Effector memory CD8-positive, alpha-beta T cell (primary cell): Measurements from ENCODE around the gene CNIH1.
A peak's percentile ranks its signal among the peaks of the same experiment; 100 is the strongest.
"Not testable (repeated sequence)": the region's sequence is repeated elsewhere in the genome, so short reads cannot be mapped to it uniquely, and the experiment has no call there.

Source experiments
- ATAC-seq: fragments of 150-1000 bp; cut with Tn5 transposase; replicated peaks from 2 replicates; pipeline ENCODE4 v1.10.0; 2021; ENCODE audit warnings: mild to moderate bottlenecking, moderate library complexity
- DNase-seq, 3 experiments: peaks; one replicate each; pipeline ENCODE4 v3.0.0; 2021
- H3K27ac Mint-ChIP-seq, 2 donors: one replicate each; pipeline ENCODE4 v1.8.0; 2022; ENCODE audit warnings: mild to moderate bottlenecking in 2 of 2, mixed read lengths in 2 of 2, moderate library complexity in 2 of 2
- H3K27me3 Mint-ChIP-seq, 2 donors: one replicate each; pipeline ENCODE4 v1.8.0; 2022; ENCODE audit warnings: mixed read lengths in 2 of 2
- H3K36me3 Mint-ChIP-seq: one replicate; pipeline ENCODE4 v1.8.0; 2022; ENCODE audit warnings: mild to moderate bottlenecking, moderate library complexity, mixed read lengths; ENCODE audit not compliant: insufficient read depth
- H3K4me1 Mint-ChIP-seq, 2 donors: one replicate each; pipeline ENCODE4 v1.8.0; 2022; ENCODE audit warnings: low read depth in 2 of 2, mixed read lengths in 2 of 2
- H3K4me3 Mint-ChIP-seq, 2 donors: one replicate each; pipeline ENCODE4 v1.8.0; 2022; ENCODE audit warnings: mild to moderate bottlenecking in 2 of 2, mixed read lengths in 2 of 2, moderate library complexity in 2 of 2
- H3K9me3 Mint-ChIP-seq, 2 donors: one replicate each; pipeline ENCODE4 v1.8.0; 2022; ENCODE audit warnings: mixed read lengths in 2 of 2

Gene CNIH1

DNA sequence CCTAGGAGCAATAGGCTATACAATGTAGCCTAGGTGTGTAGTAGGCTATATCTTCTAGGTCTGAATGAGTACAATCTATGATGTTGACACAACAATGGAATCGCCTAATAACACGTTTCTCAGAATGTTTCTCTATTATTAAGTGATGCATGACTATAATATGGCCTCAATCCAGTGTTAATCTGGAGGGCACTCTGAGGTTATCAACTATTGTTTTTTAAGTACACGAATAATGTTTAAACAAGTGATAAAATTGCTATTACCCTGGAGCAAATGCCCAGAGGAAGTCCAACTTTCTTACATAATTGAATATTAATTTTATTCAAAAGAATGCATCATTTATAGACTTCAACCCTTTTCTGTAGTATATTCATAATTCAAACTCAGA lies 16.4 kb upstream of the CNIH1 start:
- Mint-ChIP-seq H3K4me3 (no peak overlapping the region), H3K9me3 (peaks cover 4 to 10% of the 10 kb centered on the region in 2 donors), H3K27me3 (no peaks in the 10 kb centered on the region), H3K36me3 (peaks cover 6% of the 10 kb centered on the region), H3K4me1 (no peaks in the 10 kb centered on the region), H3K27ac (no peak overlapping the region)
- DNase-seq = no peak
- no peak for ATAC-seq

DNA sequence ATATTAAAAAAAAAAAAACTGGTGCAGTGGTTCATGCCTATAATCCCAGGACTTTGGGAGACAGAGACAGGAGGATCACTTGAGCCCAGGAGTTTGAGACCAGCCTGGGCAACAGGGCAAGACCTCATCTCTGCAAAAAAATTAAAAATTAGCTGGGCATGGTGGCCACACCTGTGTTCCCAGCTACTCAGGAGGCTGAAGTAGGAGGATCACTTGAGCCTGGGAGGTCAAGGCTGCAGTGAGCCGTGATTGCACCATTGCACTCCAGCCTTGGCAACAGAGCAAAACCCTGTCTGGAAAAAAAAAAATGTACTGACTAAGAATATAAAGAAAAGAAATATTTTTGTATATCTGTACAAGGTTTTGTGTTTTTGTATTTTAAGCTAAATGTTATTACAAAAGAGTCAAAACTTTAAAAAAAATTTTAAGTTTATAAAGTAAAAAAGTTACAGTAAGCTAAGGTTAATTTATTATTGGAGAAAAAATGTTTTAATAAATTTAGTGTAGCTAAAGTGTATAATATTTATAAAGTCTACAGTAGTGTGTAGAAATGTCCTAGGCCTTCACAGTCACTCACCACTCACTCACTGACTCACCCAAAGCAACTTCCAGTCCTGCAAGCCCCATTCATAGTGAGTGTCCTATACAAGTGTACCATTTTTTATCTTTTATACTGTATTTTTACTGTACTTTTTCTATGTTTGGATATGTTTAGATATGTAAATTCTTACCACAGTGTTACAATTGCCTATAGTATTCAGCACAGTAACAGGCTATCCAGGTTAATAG lies 15.8 kb upstream of the CNIH1 start:
- DNase-seq, H3K4me3 Mint-ChIP-seq, ATAC-seq, H3K36me3 Mint-ChIP-seq, H3K9me3 Mint-ChIP-seq, H3K27ac Mint-ChIP-seq, H3K27me3 Mint-ChIP-seq, H3K4me1 Mint-ChIP-seq: not testable (repeated sequence)

DNA sequence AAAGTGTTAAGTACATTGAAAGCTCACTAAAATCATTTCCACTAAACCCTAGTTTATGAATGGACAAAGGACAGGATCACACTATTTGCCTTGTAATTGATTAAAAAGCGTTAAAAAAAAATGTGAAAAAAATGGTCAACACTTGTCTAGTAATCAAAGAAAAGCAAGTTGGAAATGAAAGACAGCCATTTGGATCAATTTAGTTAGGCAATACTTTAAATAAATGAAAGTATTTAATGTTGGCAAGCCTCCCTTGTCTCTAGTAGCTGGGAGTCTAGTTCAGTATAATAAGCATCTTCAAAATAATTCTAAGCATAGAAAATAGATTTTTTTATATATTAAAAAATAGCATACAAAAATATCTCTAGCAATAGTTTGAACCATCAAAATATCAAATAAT lies 14.2 kb upstream of the CNIH1 start:
- Mint-ChIP-seq H3K9me3 (peaks cover 4 to 10% of the 10 kb centered on the region in 2 donors), H3K4me3 (no peak overlapping the region), H3K4me1 (no peaks in the 10 kb centered on the region), H3K27me3 (peaks cover 8 to 9% of the 10 kb centered on the region in 2 donors), H3K27ac (no peak overlapping the region), H3K36me3 (peaks cover 6% of the 10 kb centered on the region)
- ATAC-seq (no peak), DNase-seq (no peak)

DNA sequence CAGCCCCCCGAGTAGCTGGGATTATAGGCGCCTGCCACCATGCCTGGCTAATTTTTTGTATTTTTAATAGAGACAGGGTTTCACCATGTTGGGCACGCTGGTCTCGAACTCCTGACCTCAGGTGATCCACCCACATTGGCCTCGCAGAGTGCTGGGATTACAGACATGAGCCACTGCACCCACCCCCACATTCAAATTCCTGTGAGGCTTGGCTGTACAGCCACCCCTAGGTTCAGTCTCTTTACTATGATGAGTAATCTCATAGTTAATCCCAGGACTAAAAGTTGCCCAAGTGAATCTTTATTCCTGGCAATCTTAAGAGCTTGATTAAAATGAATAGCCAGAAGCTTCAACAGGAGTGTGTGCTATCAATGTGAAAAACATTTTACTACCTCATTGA lies 12.8 kb upstream of the CNIH1 start:
- peaks cover 8 to 15% of the 10 kb centered on the region in 2 donors for H3K27me3 Mint-ChIP-seq
- H3K4me3 Mint-ChIP-seq, H3K27ac Mint-ChIP-seq, H3K36me3 Mint-ChIP-seq, H3K9me3 Mint-ChIP-seq, DNase-seq, H3K4me1 Mint-ChIP-seq, ATAC-seq: not testable (repeated sequence)

DNA sequence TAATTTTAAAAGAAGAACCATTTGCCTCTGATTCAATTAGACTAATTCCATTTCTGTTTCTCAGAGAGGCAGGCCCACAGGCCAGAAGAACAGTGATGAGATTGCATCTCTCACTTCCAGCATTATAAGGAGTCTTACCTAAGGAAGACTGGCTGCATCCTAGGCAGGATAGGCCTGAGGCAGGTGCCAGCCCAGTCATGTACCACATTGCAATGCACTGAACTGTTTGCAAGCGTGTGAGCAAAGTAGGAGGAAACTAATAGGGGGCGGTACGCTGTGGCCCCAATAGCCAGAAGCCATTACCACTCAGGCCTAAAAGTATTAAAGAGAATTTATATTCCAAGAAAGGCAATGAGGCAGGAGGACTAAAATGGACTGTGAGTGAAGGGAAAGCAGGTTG lies 12.1 kb upstream of the CNIH1 start:
- Mint-ChIP-seq H3K9me3 (peaks cover 0 to under 1% of the 10 kb centered on the region in 2 donors), H3K4me1 (no peaks in the 10 kb centered on the region), H3K4me3 (no peak overlapping the region), H3K27me3 (peaks cover 8 to 19% of the 10 kb centered on the region in 2 donors), H3K36me3 (peaks cover 6% of the 10 kb centered on the region), H3K27ac (no peak overlapping the region)
- DNase-seq = no peak
- no peak for ATAC-seq

DNA sequence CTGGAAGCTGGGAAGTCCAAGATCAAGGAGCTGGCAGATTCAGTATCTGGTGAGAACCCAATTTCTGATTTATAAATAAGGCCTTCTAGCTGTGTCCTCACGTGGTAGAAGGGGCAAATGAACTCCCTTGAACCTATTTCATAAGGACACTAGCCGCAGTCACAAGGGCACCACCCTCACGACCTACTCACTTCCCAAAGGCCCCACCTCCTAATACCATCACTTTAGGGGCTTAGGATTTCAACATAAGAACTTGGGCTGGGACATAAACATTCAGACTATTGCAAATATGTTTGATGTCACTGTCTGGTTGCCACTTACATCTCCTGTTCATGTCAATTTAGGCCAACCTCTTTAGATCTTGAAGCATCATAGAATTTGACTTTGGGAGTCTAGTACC lies 10.8 kb upstream of the CNIH1 start:
- no peak overlapping the region for H3K4me3 Mint-ChIP-seq
- no peak overlapping the region for H3K27ac Mint-ChIP-seq
- DNase-seq = no peak
- no peak for ATAC-seq
- no peaks in the 10 kb centered on the region for H3K9me3 Mint-ChIP-seq
- H3K4me1 Mint-ChIP-seq = no peaks in the 10 kb centered on the region
- H3K27me3 Mint-ChIP-seq = peaks cover 14 to 19% of the 10 kb centered on the region in 2 donors
- H3K36me3 Mint-ChIP-seq = peaks cover 6% of the 10 kb centered on the region

DNA sequence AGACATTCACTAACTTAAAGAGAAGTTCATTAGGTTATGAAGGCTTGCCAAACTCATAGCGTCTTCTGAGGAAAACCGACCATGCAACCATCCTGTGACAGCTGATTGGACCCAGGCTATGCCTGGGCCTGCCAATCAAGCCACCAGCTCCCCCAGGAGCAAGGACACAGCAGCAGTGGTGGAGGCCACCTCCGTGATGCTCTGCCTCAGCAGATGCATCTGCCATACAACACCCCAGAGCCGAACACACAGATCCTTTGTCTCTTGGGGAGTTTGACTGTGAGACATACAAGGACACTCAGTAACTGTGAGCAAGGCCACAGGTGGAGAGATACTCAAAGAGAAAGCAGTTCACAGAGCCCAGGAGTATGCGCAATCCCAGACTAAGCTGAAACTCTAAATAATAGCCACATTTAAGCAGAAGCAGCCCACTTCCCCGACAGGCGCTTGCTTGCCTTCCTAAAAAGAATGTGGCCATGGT lies 10.0 kb upstream of the CNIH1 start:
- no peak for ATAC-seq
- Mint-ChIP-seq H3K4me3 (no peak overlapping the region), H3K9me3 (no peaks in the 10 kb centered on the region), H3K27ac (no peak overlapping the region), H3K36me3 (peaks cover 6% of the 10 kb centered on the region), H3K27me3 (peaks cover 16 to 27% of the 10 kb centered on the region in 2 donors), H3K4me1 (no peaks in the 10 kb centered on the region)
- DNase-seq = no peak

DNA sequence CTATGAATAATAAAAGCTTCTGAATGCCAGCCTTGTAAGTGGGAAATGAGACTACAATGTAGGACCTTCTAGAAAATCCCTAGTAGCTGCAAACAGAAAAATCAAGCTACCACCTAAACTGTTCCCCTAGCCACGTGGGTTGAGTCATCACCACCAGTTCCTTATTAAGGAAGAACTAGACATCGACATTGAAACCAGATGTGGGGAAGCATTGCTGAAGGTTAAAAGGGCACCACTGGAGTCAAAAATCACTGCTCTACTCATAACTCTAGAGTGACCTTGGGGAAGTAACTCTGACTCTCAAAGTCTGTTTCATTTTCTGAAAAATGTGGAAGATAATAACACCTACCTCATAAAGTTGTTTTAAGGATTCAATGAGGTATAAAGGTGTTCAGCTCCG lies 9.4 kb upstream of the CNIH1 start:
- H3K27ac Mint-ChIP-seq = no peak overlapping the region
- ATAC-seq = no peak
- no peak overlapping the region for H3K4me3 Mint-ChIP-seq

DNA sequence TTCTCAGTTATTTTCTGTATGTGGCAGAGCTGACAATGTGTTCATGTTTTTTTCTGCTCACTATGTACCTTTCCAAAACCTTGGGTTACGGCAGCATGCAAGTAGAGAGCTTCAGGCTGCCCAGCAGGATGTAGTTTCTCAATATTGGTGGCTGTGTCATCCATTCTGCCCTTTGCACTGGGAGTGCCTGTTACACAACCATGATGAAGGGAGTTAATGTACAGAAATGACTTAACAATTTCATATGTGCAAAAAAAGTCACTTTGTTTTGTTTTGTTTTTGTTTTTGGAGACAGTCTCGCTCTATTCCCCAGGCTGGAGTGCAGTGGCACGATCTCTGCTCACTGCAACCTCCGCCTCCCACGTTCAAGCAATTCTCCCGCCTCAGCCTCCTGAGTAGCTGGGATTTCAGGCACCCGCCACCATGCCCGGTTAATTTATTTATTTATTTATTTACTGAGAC lies 6.1 kb upstream of the CNIH1 start:
- Mint-ChIP-seq H3K4me1 (no peaks in the 10 kb centered on the region), H3K27ac (no peak overlapping the region), H3K36me3 (peaks cover 3% of the 10 kb centered on the region), H3K4me3 (no peak overlapping the region), H3K27me3 (peaks cover 26 to 41% of the 10 kb centered on the region in 2 donors), H3K9me3 (no peaks in the 10 kb centered on the region)
- no peak for ATAC-seq
- DNase-seq = no peak

More for the DNA sequence above, 9.4 kb upstream of the CNIH1 start:
- peaks cover 20 to 29% of the 10 kb centered on the region in 2 donors for H3K27me3 Mint-ChIP-seq
- H3K4me1 Mint-ChIP-seq = no peaks in the 10 kb centered on the region
- no peaks in the 10 kb centered on the region for H3K9me3 Mint-ChIP-seq
- no peak for DNase-seq
- H3K36me3 Mint-ChIP-seq = peaks cover 3% of the 10 kb centered on the region

DNA sequence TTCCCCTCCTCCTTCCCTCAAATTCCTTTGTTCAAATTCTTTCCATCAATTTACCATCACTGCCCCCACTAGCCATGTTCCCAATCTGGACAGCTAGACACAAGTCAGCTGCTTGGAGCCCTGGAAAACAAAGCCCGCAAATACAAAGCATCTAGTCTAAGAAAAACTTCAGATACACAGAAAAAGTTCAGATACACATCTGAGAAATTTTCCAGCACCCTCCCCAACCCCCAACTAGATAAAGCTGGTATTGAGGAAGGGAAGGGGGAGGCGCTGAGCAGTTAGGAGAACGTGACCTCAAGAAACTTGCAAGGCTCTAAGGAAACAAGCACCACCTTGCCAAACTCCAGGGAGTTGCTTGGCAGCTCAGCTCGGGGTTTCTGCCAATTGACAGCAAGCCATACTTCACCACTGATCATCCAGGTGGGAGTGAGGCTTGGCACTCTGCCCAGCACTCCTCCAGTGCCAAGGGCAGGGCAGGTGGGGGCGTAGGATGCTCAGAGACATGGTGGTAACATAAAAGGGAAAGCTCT lies 5.1 kb upstream of the CNIH1 start:
- H3K36me3 Mint-ChIP-seq = peaks cover 11% of the 10 kb centered on the region
- H3K27me3 Mint-ChIP-seq = peaks cover 25 to 41% of the 10 kb centered on the region in 2 donors
- no peak overlapping the region for H3K27ac Mint-ChIP-seq
- ATAC-seq = no peak
- no peaks in the 10 kb centered on the region for H3K9me3 Mint-ChIP-seq
- no peak overlapping the region for H3K4me3 Mint-ChIP-seq
- H3K4me1 Mint-ChIP-seq = peaks cover 6 to 9% of the 10 kb centered on the region in 2 donors
- DNase-seq = no peak

DNA sequence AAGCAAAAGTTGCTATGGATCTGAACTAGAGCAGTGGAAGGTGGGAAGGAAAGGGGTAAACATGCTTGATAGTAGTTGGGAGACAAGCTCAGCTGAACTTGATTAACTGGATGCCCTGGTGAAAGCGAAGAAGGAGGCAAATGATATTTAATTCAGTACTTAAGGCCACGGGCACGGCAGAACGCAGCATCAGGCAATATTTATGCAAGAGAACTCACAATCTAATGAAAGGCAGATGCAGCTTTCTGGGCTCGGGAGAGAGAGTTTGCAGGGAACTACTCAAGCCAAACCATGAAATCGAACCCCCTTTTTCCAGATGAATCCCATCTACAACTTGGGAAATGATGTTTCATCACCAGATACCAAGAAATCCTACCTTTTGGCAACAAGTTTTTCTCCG lies 3.5 kb upstream of the CNIH1 start:
- Mint-ChIP-seq H3K4me1 (peaks cover 10 to 18% of the 10 kb centered on the region in 2 donors), H3K27me3 (peaks cover 17 to 32% of the 10 kb centered on the region in 2 donors), H3K4me3 (no peak overlapping the region), H3K9me3 (no peaks in the 10 kb centered on the region), H3K27ac (no peak overlapping the region), H3K36me3 (peaks cover 16% of the 10 kb centered on the region)
- DNase-seq = no peak
- no peak for ATAC-seq

DNA sequence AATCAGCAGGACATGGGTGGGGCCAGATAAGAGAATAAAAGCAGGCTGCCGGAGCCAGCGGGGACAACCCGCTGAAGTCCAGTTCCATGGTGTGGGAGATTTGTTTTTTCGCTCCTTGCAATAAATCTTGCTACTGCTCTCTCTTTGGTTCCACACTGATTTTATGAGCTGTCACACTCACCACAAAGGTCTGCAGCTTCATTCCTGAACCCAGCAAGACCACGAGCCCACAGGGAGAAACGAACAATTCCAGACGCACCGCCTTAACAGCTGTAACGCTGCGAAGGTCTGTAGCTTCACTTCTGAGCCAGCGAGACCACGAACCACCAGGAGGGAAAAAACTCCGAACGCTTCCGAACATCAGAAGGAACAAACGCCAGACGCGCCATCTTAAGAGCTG lies 2.8 kb upstream of the CNIH1 start:
- no peak overlapping the region for H3K4me3 Mint-ChIP-seq
- H3K36me3 Mint-ChIP-seq = peaks cover 18% of the 10 kb centered on the region
- H3K27ac Mint-ChIP-seq = no peak overlapping the region
- no peaks in the 10 kb centered on the region for H3K9me3 Mint-ChIP-seq
- no peak for ATAC-seq
- H3K4me1 Mint-ChIP-seq = peaks cover 16 to 25% of the 10 kb centered on the region in 2 donors
- no peak for DNase-seq
- peaks cover 17 to 26% of the 10 kb centered on the region in 2 donors for H3K27me3 Mint-ChIP-seq

DNA sequence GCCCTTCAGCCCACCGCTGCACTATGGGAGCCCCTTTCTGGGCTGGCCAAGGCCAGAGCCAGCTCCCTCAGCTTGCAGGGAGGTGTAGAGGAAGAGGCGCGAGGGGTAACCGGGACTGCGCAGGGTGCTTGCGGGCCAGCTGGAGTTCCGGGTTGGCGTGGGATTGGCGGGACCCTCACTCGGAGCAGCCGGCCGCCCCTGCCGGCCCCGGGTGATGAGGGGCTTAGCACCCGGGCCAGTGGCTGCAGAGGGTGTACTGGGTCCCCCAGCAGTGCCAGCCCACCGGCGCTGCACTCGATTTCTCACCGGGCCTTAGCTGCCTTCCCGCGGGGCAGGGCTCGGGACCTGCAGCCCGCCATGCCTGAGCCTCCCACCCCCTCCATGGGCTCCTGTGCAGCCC lies 1.8 kb upstream of the CNIH1 start:
- peaks cover 16 to 22% of the 10 kb centered on the region in 2 donors for H3K27me3 Mint-ChIP-seq
- H3K9me3 Mint-ChIP-seq, DNase-seq, H3K4me3 Mint-ChIP-seq, ATAC-seq, H3K27ac Mint-ChIP-seq: not testable (repeated sequence)
- peaks cover 18 to 30% of the 10 kb centered on the region in 2 donors for H3K4me1 Mint-ChIP-seq
- H3K36me3 Mint-ChIP-seq = peaks cover 18% of the 10 kb centered on the region

DNA sequence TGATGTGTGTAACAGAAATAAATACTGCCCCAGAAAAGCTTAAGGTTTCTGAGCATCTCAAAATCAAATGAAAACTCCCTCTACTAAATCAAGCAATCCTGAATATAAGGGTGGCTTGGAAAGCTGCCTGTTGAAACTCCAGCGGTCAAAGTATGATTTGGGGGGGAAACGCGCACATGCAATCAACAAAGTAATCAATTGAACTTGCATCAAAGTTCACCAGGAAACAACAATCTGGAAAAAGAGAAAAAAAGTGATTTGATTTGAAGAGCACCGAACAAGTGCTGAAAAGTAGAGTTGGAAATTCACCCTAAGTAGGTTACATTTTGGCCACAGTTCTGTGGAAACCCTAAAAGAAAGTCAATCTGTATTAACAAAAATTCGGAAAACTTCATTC lies 700 bp downstream of the CNIH1 start:
- peak overlapping the region; percentile 85 to 93 for H3K4me3 Mint-ChIP-seq
- peaks cover 31 to 49% of the 10 kb centered on the region in 2 donors for H3K4me1 Mint-ChIP-seq
- peaks cover 15% of the 10 kb centered on the region for H3K36me3 Mint-ChIP-seq
- no peaks in the 10 kb centered on the region for H3K9me3 Mint-ChIP-seq
- DNase-seq (no peak), ATAC-seq (no peak)
- peak overlapping the region; percentile 88 to 97 for H3K27ac Mint-ChIP-seq
- H3K27me3 Mint-ChIP-seq = peaks cover 6 to 12% of the 10 kb centered on the region in 2 donors
